Thyroid gland (tissue), 4 donors: ENCODE measurements around the gene PLXNB3.

Source experiments
- POLR2A ChIP-seq, 2 donors: fragments of 450-650 bp; IDR thresholded peaks; one replicate each; pipeline ENCODE4 v1.6.1; 2017; ENCODE audit warnings: antibody characterized with exemption in 2 of 2, mild to moderate bottlenecking in 2 of 2, moderate library complexity in 1 of 2
- TF ChIP-seq, protein P1 (sequence below), 6 experiments: fragments of 200-600 bp in 3 of 6; fragments of 450-650 bp in 3 of 6; sonication (generic) in 3 of 6; IDR thresholded peaks; one replicate each; pipeline ENCODE4 v1.5.1; 2016 to 2019; ENCODE audit warnings: antibody characterized with exemption in 6 of 6, mild to moderate bottlenecking in 2 of 6, inconsistent platforms in 1 of 6, moderate library complexity in 1 of 6

DNA sequence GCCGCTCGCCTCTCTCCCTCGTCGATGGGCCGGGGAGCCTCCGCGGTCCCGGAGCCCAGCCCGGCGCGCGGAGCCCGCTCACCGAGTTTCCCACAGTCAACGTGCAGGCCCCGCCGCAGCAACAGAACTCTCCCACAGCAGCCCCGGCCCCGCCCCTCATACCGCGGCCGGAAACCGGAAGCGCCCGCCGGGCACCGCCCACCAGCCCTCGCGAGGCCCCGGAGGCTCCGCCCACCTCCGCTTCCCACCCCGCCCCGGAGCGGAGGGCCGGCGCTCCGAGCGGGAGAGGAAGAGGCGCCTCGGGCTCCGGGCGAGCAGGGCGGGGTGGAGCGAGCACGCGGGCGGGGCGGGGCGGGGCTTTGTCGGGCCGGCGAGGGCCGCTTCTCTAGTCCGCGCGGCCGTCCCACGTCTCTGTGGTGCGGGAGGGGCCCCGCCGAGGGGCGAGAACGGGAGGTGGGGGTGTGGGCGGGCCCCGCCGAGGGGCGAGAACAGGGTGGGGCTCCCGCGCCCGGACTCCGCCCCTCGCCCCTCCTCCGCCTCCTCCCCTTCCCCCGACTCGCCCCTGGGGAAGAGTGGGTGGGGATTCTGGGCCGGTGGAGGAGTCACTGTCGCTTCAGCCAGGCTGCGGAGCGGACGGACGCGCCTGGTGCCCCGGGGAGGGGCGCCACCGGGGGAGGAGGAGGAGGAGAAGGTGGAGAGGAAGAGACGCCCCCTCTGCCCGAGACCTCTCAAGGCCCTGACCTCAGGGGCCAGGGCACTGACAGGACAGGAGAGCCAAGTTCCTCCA is 39.6 kb upstream of the PLXNB3 start, which contains the start of the genes ABCD1 and BCAP31:
- TF ChIP-seq, protein P1, sequence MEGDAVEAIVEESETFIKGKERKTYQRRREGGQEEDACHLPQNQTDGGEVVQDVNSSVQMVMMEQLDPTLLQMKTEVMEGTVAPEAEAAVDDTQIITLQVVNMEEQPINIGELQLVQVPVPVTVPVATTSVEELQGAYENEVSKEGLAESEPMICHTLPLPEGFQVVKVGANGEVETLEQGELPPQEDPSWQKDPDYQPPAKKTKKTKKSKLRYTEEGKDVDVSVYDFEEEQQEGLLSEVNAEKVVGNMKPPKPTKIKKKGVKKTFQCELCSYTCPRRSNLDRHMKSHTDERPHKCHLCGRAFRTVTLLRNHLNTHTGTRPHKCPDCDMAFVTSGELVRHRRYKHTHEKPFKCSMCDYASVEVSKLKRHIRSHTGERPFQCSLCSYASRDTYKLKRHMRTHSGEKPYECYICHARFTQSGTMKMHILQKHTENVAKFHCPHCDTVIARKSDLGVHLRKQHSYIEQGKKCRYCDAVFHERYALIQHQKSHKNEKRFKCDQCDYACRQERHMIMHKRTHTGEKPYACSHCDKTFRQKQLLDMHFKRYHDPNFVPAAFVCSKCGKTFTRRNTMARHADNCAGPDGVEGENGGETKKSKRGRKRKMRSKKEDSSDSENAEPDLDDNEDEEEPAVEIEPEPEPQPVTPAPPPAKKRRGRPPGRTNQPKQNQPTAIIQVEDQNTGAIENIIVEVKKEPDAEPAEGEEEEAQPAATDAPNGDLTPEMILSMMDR (IDR thresholded peaks at IDR 0.05), result no peak
- peak; percentile 48 to 73 for TF ChIP-seq POLR2A (IDR thresholded peaks at IDR 0.05)
